Ascending aorta (tissue), 2 donors: ENCODE measurements around the gene DNAH8. TPM values are rescaled to one million over a fixed set of nuclear protein-coding genes. Genes with fewer than 3 reads are reported as not detected.

ENCODE experiments used
- DNase-seq, 2 donors: peaks; one replicate each; pipeline ENCODE4 v3.0.0-alpha.2; 2019; ENCODE audit warnings: low spot score in 2 of 2
- H3K27ac ChIP-seq, 2 donors: fragments of 200-600 bp; sonication (generic); one replicate each; pipeline ENCODE4 v1.5.1; 2016 to 2017; ENCODE audit warnings: mild to moderate bottlenecking in 1 of 2
- H3K27me3 ChIP-seq: fragments of 200-600 bp; sonication (generic); one replicate; pipeline ENCODE4 v1.5.1; 2017
- H3K36me3 ChIP-seq, 2 donors: fragments of 200-600 bp; sonication (generic); one replicate each; pipeline ENCODE4 v1.5.1; 2016
- H3K4me1 ChIP-seq, 2 donors: fragments of 200-600 bp; sonication (generic); one replicate each; pipeline ENCODE4 v1.5.1; 2016 to 2017; ENCODE audit warnings: mild to moderate bottlenecking in 1 of 2
- H3K4me3 ChIP-seq, 2 donors: fragments of 200-600 bp; sonication (generic); one replicate each; pipeline ENCODE4 v1.5.1; 2016 to 2017; ENCODE audit warnings: mild to moderate bottlenecking in 1 of 2
- H3K9me3 ChIP-seq, 2 donors: fragments of 200-600 bp; sonication (generic); one replicate each; pipeline ENCODE4 v1.5.1; 2016
- intact Hi-C: fragments of 100-400 bp; cut with DNase I; formaldehyde crosslinking; loops from one replicate; pipeline ENCODE4 v1.15.1; 2023
- total RNA-seq: library from RNA; depleted of rRNA; stranded (reverse); fragments of >200 nt; gene quantifications from one replicate; pipeline ENCODE4 v1.1.0, GENCODE V29; 2016
- TF ChIP-seq, protein P1 (sequence below), 3 experiments: fragments of 200-600 bp in 2 of 3; fragments of 450-650 bp in 1 of 3; sonication (generic) in 2 of 3; IDR thresholded peaks; one replicate each; pipeline ENCODE4 v1.5.1; 2016 to 2019; ENCODE audit warnings: antibody characterized with exemption in 3 of 3, mild to moderate bottlenecking in 1 of 3, moderate library complexity in 1 of 3

DNAH8 gene
- total RNA-seq, 1 donor from 2014 or later, result not detected

DNA sequence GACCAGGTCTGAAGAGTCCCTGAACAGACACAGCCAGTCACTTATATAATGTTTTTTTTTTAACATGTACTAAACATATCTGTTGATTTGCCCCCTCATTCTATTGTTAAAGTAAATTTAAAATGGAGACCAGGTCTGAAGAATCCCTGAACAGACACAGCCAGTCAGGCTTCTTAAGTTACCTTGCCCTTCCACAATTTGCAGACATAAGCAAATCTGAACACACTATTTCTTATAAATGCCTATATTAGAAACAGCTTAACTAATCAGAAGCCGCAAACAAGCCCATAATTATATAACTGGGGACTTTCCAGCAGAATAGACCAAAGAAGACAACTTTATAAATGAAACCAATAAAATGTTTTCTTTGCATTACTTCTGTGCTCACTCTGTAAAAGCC, 118.2 kb downstream of the DNAH8 start:
- no peak for DNase-seq
- Histone ChIP-seq H3K9me3 (no peaks in the 10 kb centered on the region), H3K27ac (no peak overlapping the region), H3K36me3 (no peaks in the 10 kb centered on the region), H3K4me1 (no peaks in the 10 kb centered on the region), H3K4me3 (no peak overlapping the region), H3K27me3 (no peaks in the 10 kb centered on the region)
- intact Hi-C loops, result no loop called here
- TF ChIP-seq, protein P1, sequence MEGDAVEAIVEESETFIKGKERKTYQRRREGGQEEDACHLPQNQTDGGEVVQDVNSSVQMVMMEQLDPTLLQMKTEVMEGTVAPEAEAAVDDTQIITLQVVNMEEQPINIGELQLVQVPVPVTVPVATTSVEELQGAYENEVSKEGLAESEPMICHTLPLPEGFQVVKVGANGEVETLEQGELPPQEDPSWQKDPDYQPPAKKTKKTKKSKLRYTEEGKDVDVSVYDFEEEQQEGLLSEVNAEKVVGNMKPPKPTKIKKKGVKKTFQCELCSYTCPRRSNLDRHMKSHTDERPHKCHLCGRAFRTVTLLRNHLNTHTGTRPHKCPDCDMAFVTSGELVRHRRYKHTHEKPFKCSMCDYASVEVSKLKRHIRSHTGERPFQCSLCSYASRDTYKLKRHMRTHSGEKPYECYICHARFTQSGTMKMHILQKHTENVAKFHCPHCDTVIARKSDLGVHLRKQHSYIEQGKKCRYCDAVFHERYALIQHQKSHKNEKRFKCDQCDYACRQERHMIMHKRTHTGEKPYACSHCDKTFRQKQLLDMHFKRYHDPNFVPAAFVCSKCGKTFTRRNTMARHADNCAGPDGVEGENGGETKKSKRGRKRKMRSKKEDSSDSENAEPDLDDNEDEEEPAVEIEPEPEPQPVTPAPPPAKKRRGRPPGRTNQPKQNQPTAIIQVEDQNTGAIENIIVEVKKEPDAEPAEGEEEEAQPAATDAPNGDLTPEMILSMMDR (IDR thresholded peaks at IDR 0.05), result no peak

DNA sequence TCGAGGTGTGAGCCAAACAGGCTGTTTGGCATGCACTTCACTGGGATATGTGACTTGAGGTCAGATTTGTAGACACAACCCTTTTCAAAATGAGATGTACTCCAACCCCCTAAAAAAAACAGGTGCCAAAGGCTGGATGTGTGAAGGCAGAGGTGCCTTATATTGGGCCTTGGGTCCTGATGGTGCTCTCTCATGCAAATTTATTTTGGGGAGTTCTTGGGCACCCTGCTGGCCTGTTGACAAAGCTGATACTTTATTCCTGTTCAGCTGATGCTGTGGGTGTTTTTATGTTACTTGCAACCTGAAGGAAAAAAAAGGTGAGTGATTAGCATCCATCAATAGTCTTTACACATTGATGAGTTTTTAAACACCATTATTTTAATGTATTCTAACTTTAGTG, 121.5 kb downstream of the DNAH8 start:
- H3K36me3 ChIP-seq, result no peaks in the 10 kb centered on the region
- TF ChIP-seq, protein P1 (IDR thresholded peaks at IDR 0.05), result no peak
- DNase-seq, result no peak
- no peaks in the 10 kb centered on the region for H3K9me3 ChIP-seq
- no peaks in the 10 kb centered on the region for H3K27me3 ChIP-seq
- H3K4me1 ChIP-seq, result no peaks in the 10 kb centered on the region
- intact Hi-C loops, result no loop called here
- H3K4me3 ChIP-seq, result no peak overlapping the region
- no peak overlapping the region for H3K27ac ChIP-seq

DNA sequence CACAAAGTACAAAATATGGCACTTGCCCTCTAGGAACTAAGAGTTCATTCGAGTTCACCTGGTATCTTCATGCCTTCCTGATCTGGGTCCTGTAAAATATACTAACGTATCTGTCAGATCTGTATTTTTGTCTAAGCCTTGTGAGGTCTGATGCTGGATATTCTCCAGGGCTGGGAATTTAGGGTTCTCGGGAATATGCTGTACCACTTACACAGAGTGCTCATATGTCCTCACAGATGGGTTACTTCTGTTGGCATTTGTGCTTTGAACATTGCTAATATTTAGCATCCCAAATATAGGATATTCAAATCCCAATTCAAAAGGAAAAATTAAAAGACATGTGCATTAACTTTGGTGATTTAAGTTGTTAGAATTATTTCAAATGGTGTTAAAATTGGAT, 122.0 kb downstream of the DNAH8 start:
- no peaks in the 10 kb centered on the region for H3K27me3 ChIP-seq
- no peaks in the 10 kb centered on the region for H3K4me1 ChIP-seq
- TF ChIP-seq, protein P1 (IDR thresholded peaks at IDR 0.05), result no peak
- no peaks in the 10 kb centered on the region for H3K36me3 ChIP-seq
- no peak overlapping the region for H3K4me3 ChIP-seq
- no peak overlapping the region for H3K27ac ChIP-seq
- no peak for DNase-seq
- no peaks in the 10 kb centered on the region for H3K9me3 ChIP-seq
- intact Hi-C loops, result no loop called here

DNA sequence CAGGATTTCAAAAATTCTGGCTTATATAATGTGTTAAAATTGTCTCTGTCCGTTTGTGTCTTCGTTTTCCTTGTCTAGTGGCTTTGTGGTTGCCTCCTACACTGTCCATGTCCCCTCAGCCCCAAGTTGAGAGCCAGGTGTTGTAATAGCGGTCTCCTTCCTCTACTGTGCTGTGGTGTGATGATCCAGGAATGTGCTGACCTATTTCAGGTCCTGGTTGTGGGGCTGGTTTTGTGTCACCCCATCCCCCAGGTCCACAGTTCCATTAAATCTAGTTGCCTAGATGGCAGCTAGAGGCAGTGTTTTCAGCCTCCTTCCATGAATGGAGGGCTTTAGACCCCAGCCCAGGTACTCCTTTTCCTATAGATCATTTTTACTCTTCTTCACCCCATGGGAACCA, 128.7 kb downstream of the DNAH8 start:
- Histone ChIP-seq H3K9me3 (no peaks in the 10 kb centered on the region), H3K4me1 (no peaks in the 10 kb centered on the region), H3K4me3 (no peak overlapping the region), H3K27ac (no peak overlapping the region), H3K27me3 (no peaks in the 10 kb centered on the region), H3K36me3 (no peaks in the 10 kb centered on the region)
- DNase-seq, result no peak
- TF ChIP-seq, protein P1 (IDR thresholded peaks at IDR 0.05), result no peak
- intact Hi-C loops, result no loop called here

DNA sequence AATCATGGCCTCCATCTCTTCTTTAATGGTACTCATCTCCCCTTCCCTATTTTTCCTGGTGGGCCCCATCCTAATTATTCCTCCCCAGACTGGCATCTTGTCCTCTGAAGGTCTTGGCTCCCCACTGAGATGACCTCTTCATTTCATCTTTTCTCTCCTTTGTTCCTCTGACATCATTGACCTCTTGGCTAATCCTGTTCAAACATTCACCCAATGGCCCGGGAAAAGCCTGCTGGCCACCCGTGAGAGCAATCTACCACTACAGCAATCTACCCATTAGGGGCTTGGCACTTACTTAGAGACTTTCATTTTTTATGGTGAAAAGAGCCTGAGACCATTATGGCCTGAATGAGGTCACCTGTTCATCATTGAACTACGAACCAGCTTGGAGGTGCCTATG, 130.8 kb downstream of the DNAH8 start:
- DNase-seq, result no peak
- Histone ChIP-seq H3K9me3 (no peaks in the 10 kb centered on the region), H3K4me1 (no peaks in the 10 kb centered on the region), H3K36me3 (no peaks in the 10 kb centered on the region), H3K27ac (no peak overlapping the region), H3K27me3 (no peaks in the 10 kb centered on the region), H3K4me3 (no peak overlapping the region)
- TF ChIP-seq, protein P1 (IDR thresholded peaks at IDR 0.05), result no peak
- intact Hi-C loops, result no loop called here

DNA sequence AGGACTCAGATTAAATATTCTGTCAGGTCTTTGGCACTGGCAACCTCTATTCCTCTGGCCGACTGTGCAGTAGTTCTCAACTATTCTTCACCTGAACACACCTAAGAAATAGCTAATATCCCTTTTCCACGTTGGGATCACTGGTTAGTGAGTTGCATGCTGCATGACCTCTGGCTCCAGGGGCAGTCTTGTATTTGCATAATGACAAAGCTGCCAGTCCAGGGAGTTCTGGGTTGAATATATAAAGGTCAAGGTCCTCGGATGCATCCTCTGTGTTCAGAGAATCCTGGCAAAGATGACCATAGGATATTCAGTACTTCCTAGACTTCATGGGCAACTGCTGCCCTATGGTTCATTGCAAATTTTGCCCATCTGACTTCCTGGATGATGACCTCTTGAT, 131.2 kb downstream of the DNAH8 start:
- Histone ChIP-seq H3K4me1 (no peaks in the 10 kb centered on the region), H3K9me3 (no peaks in the 10 kb centered on the region), H3K27me3 (no peaks in the 10 kb centered on the region), H3K4me3 (no peak overlapping the region), H3K27ac (no peak overlapping the region), H3K36me3 (no peaks in the 10 kb centered on the region)
- intact Hi-C loops, result no loop called here
- no peak for DNase-seq
- TF ChIP-seq, protein P1 (IDR thresholded peaks at IDR 0.05), result no peak
